Neutrophil (primary cell): ENCODE data around the gene ITPR1.
"Not testable (repeated sequence)": the region's sequence is repeated elsewhere in the genome, so short reads cannot be mapped to it uniquely, and the experiment has no call there.

ENCODE experiments used
- H3K27ac ChIP-seq: fragments of 200-600 bp; sonication (generic); 2 replicates; pipeline ENCODE4 v1.5.1; 2016; ENCODE audit warnings: mild to moderate bottlenecking, moderate library complexity
- H3K27me3 ChIP-seq: fragments of 200-600 bp; sonication (generic); 2 replicates; pipeline ENCODE4 v1.6.0; 2016; ENCODE audit warnings: mild to moderate bottlenecking
- H3K36me3 ChIP-seq: fragments of 200-600 bp; sonication (generic); 2 replicates; pipeline ENCODE4 v1.5.1; 2017
- H3K4me1 ChIP-seq, 2 experiments: fragments of 200-600 bp in 1 of 2; sonication (generic) in 1 of 2; 1 replicate in 1 of 2; 2 replicates in 1 of 2; pipeline versions ENCODE4 v1.5.1 to v1.6.1; 2013 to 2016; ENCODE audit warnings: low read depth in 1 of 2, low read length in 1 of 2, mild to moderate bottlenecking in 1 of 2, moderate library complexity in 1 of 2; ENCODE audit not compliant: control insufficient read depth in 1 of 2, insufficient read depth in 1 of 2
- H3K4me3 ChIP-seq, 2 experiments: fragments of 200-600 bp in 1 of 2; sonication (generic) in 1 of 2; 1 replicate in 1 of 2; 2 replicates in 1 of 2; pipeline ENCODE4 v1.5.1; 2013 to 2016; ENCODE audit warnings: low read depth in 1 of 2, low read length in 1 of 2, mild to moderate bottlenecking in 1 of 2, moderate library complexity in 1 of 2
- H3K9me3 ChIP-seq: fragments of 200-600 bp; sonication (generic); 2 replicates; pipeline ENCODE4 v1.5.1; 2016
- TF ChIP-seq, protein P1 (sequence below): fragments of 200-600 bp; sonication (generic); IDR thresholded peaks from 2 replicates; pipeline ENCODE4 v1.5.1; 2016; ENCODE audit warnings: antibody characterized with exemption

The ITPR1 gene

DNA sequence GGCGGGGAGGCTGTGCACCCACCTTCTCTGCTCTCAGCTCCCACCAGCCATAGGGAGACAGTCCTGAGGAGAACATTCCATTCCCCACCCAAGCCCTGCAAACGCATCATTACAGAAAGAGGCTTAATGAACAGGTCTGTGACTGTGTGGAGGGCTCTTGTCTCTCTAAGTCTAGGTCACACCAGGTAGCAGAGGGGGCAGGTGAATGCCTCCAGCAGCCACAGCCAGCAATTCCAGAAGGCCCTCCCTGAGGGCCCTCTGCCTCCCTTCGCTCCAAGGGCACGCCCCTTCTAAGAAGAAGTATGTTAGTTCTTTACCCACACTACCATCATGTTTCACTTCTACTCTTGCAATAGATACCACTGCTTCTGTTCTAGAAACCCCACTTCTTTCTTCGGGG lies 268.6 kb downstream of the ITPR1 start:
- Histone ChIP-seq H3K27ac (no peak overlapping the region), H3K36me3 (no peaks in the 10 kb centered on the region), H3K4me3 (no peak overlapping the region), H3K4me1 (peaks cover 3 to 12% of the 10 kb centered on the region in 2 experiments), H3K9me3 (no peaks in the 10 kb centered on the region), H3K27me3 (no peaks in the 10 kb centered on the region)
- TF ChIP-seq, protein P1, sequence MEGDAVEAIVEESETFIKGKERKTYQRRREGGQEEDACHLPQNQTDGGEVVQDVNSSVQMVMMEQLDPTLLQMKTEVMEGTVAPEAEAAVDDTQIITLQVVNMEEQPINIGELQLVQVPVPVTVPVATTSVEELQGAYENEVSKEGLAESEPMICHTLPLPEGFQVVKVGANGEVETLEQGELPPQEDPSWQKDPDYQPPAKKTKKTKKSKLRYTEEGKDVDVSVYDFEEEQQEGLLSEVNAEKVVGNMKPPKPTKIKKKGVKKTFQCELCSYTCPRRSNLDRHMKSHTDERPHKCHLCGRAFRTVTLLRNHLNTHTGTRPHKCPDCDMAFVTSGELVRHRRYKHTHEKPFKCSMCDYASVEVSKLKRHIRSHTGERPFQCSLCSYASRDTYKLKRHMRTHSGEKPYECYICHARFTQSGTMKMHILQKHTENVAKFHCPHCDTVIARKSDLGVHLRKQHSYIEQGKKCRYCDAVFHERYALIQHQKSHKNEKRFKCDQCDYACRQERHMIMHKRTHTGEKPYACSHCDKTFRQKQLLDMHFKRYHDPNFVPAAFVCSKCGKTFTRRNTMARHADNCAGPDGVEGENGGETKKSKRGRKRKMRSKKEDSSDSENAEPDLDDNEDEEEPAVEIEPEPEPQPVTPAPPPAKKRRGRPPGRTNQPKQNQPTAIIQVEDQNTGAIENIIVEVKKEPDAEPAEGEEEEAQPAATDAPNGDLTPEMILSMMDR: no peak

DNA sequence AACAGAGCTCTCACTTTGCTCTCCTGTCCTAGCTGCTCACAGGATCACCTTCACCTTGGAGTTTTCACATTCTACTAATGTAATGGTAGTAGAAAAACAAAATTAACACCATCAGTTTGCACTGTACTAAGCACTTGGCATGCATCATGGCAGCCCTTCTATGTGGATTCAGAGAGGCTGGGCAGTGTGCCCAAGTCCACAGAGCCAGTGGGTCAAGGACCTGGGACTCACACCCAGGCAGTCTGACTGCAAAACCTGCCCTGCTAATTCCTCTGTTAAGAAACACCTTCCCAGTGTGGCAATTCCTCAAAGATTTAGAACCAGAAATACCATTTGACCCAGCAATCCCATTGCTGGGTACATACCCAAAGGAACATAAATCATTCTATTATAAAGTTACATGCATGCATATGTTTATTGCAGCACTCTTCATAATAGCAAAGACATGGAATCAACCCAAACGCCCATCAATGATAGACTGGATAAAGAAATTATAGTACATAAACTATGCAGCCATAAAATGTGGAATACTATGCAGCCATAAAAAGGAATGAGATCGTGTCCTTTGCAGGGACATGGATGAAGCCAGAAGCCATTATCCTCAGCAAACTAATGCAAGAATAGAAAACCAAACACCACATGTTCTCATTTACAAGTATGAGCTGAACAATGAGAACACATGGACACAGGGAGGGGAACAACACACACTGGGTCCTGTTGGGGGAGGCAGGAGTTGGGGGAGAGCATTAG lies 269.5 kb downstream of the ITPR1 start:
- not testable (repeated sequence) for H3K27ac ChIP-seq, H3K9me3 ChIP-seq, H3K36me3 ChIP-seq, H3K4me3 ChIP-seq, H3K27me3 ChIP-seq
- peaks cover 3 to 12% of the 10 kb centered on the region in 2 experiments for H3K4me1 ChIP-seq

DNA sequence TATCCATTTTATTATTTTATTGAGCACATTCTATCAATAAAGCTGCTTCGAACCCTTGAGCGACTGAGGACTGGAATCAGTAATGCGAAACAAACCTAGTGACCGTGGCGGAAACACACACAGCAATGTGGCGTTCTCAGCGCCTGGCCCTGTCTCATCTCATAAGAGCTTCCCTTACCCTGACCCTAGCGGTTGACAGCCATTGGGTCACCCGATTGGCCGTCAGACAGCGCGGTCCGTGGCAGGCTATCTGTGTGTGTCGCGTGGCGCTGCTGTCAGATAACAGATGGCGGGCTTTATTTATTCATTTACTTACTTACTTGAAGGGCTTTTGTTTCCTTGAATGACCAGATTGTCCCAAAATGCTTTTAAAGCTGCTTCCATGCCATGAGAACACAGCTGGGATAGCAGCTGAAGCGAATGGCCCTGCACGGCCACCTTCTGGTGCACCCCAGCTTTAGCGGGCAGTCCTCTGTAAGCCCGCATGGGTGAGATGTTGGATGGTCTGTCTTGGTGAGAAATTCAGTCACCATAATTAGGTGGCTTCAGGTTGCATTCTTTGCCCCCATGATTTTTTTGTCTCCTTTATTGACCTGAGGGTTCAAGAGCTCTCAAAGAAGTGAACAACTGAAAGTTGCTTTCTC lies 270.6 kb downstream of the ITPR1 start:
- H3K36me3 ChIP-seq: no peaks in the 10 kb centered on the region
- H3K27ac ChIP-seq: no peak overlapping the region
- H3K4me1 ChIP-seq: peaks cover 3 to 10% of the 10 kb centered on the region in 2 experiments
- TF ChIP-seq, protein P1: no peak
- H3K27me3 ChIP-seq: no peaks in the 10 kb centered on the region
- no peak overlapping the region for H3K4me3 ChIP-seq
- H3K9me3 ChIP-seq: no peaks in the 10 kb centered on the region

DNA sequence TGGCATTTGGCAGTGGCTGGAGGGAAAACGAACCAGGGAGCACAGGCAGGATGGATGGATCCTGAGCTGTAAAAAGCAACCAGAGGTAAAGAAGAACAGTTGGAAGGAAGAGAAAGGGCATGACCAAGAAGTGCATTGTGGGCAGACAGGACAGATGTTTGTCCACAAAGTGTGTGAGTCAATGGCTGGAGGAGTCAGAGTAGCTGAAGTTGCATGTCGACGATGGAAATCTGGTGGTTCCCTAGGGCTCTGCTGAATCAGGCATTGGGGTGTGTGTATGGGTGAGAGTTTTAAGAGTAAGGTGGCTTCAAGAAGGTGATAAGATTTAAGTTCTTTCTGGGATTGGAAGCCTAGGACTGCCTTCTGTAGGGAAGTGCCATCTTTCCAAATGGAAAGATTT lies 272.1 kb downstream of the ITPR1 start:
- TF ChIP-seq, protein P1: no peak
- no peaks in the 10 kb centered on the region for H3K9me3 ChIP-seq
- no peaks in the 10 kb centered on the region for H3K27me3 ChIP-seq
- H3K27ac ChIP-seq: no peak overlapping the region
- H3K36me3 ChIP-seq: no peaks in the 10 kb centered on the region
- no peak overlapping the region for H3K4me3 ChIP-seq
- no peaks in the 10 kb centered on the region for H3K4me1 ChIP-seq

DNA sequence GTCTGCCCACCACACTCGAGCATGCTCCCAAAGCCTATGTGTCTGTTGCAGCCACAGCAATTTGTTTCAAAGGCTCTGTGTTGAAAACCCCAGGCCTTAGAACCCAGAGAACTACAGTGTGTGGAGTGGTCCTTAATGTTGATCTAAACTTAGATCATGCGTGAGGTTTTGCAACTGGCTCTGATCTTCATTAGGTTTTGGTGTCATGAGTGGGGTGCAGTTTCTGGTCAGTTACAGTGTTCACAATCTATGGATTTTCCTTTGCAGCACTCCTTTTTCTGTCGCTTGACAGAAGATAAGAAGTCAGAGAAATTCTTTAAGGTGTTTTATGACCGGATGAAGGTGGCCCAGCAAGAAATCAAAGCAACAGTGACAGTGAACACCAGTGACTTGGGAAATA lies 273.1 kb downstream of the ITPR1 start:
- Histone ChIP-seq H3K27ac (no peak overlapping the region), H3K9me3 (no peaks in the 10 kb centered on the region), H3K4me3 (no peak overlapping the region), H3K27me3 (no peaks in the 10 kb centered on the region), H3K4me1 (no peaks in the 10 kb centered on the region), H3K36me3 (no peaks in the 10 kb centered on the region)
- TF ChIP-seq, protein P1: no peak
